ENCODE measurements around the gene DIP2B.
"Not testable (repeated sequence)": the region's sequence is repeated elsewhere in the genome, so short reads cannot be mapped to it uniquely, and the experiment has no call there.

The DIP2B gene

GRCh38 chr12:50554651-50555050, 49.9 kb downstream of the DIP2B start:
- no peaks in the 10 kb centered on the region for H3K36me3 ChIP-seq (ENCODE audit: insufficient read depth, low read length)
- H3K9ac ChIP-seq (ENCODE audit: low read depth, low read length) = no peak overlapping the region
- H3K27ac ChIP-seq (ENCODE audit: low read depth, low read length) = no peak overlapping the region
- no peaks in the 10 kb centered on the region for H3K27me3 ChIP-seq (ENCODE audit: insufficient read depth, low read length)
- H3K4me1 ChIP-seq (ENCODE audit: insufficient read depth, low read length) = no peaks in the 10 kb centered on the region; the same call in 1 of the 2 replicates
- H3K9me3 ChIP-seq (ENCODE audit: insufficient read depth, low read depth, low read length) = no peaks in the 10 kb centered on the region
- H3K4me3 ChIP-seq (ENCODE audit: low read length) = no peak overlapping the region
- 92% methylated on average over 13 of the region's 13 CpGs for WGBS

GRCh38 chr12:50555471-50555885, 50.7 kb downstream of the DIP2B start:
- Histone ChIP-seq H3K9me3 (ENCODE audit: insufficient read depth, low read depth, low read length) (no peaks in the 10 kb centered on the region), H3K27me3 (ENCODE audit: insufficient read depth, low read length) (no peaks in the 10 kb centered on the region), H3K4me1 (ENCODE audit: insufficient read depth, low read length) (no peaks in the 10 kb centered on the region), H3K27ac (ENCODE audit: low read depth, low read length) (no peak overlapping the region), H3K9ac (ENCODE audit: low read depth, low read length) (no peak overlapping the region), H3K36me3 (ENCODE audit: insufficient read depth, low read length) (no peaks in the 10 kb centered on the region), H3K4me3 (ENCODE audit: low read length) (no peak overlapping the region)
- WGBS = 85% methylated on average over 4 of the region's 4 CpGs

DNA sequence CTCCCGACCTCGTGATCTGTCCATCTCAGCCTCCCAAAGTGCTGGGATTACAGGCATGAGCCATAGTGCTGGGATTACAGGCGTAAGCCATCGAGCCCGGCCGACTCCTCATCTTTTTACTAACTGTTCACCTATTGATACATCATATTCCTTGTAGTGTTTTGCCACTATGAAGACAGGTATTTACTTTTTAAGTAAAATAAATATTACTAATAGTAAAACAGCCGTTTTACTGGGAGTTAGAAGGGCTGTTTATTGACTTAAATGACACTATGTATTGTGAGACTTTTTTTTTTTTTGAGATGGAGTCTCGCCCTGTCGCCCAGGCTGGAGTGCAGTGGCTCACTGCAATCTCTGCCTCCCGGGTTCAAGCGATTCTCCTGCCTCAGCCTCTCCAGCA, 51.5 kb downstream of the DIP2B start:
- no peaks in the 10 kb centered on the region for H3K27me3 ChIP-seq (ENCODE audit: insufficient read depth, low read length)
- no peaks in the 10 kb centered on the region for H3K36me3 ChIP-seq (ENCODE audit: insufficient read depth, low read length)
- no peak overlapping the region for H3K27ac ChIP-seq (ENCODE audit: low read depth, low read length)
- no peak overlapping the region for H3K4me3 ChIP-seq (ENCODE audit: low read length)
- no peak overlapping the region for H3K9ac ChIP-seq (ENCODE audit: low read depth, low read length)
- H3K4me1 ChIP-seq (ENCODE audit: insufficient read depth, low read length) = no peaks in the 10 kb centered on the region
- WGBS = 92% methylated on average over 11 of the region's 11 CpGs
- no peaks in the 10 kb centered on the region for H3K9me3 ChIP-seq (ENCODE audit: insufficient read depth, low read depth, low read length)

DNA sequence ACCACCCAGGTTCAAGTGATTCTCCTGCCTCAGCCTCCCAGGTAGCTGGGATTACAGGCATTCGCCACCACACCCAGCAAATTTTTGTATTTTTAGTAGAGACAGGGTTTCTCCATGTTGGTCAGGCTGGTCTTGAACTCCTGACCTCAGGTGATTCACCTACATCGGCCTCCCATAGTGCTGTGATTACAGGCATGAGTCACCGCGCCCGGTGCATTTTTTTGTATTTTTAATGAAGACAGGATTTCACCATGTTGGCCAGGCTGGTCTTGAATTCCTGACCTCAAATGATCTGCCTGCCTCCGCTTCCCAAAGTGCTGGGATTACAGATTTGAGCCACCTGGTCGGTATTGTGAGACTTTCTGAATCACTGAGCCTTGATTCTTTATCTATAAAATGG, 52.0 kb downstream of the DIP2B start:
- H3K9me3 ChIP-seq (ENCODE audit: insufficient read depth, low read depth, low read length); H3K9ac ChIP-seq (ENCODE audit: low read depth, low read length): not testable (repeated sequence)

DNA sequence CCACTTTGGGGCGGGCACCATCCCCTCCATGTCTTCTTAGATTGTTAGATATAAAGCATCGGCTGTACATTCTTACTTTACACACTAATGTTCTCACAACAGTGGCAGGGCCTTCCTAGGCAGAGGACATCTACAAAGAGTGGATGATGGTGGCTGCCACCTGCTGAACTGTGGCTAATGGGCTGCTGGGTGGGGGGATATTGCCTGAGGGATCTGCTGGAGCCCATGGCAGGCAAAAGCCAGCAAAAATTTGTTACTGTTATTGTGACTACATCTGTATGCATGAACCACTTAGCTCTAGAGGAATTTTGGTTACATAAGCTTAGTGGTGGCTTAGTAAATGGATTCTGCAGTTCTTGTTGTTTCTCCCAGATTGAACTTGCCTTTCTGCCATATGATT, 52.6 kb downstream of the DIP2B start:
- no peaks in the 10 kb centered on the region for H3K27me3 ChIP-seq (ENCODE audit: insufficient read depth, low read length)
- no peaks in the 10 kb centered on the region for H3K9me3 ChIP-seq (ENCODE audit: insufficient read depth, low read depth, low read length)
- H3K4me3 ChIP-seq (ENCODE audit: low read length) = no peak overlapping the region
- H3K9ac ChIP-seq (ENCODE audit: low read depth, low read length) = no peak overlapping the region
- H3K36me3 ChIP-seq (ENCODE audit: insufficient read depth, low read length) = no peaks in the 10 kb centered on the region
- 100% methylated on average over 2 of the region's 2 CpGs for WGBS
- no peak overlapping the region for H3K27ac ChIP-seq (ENCODE audit: low read depth, low read length)
- no peaks in the 10 kb centered on the region for H3K4me1 ChIP-seq (ENCODE audit: insufficient read depth, low read length)

More for the DNA sequence above, 52.0 kb downstream of the DIP2B start:
- H3K4me1 ChIP-seq (ENCODE audit: insufficient read depth, low read length); H3K27me3 ChIP-seq (ENCODE audit: insufficient read depth, low read length); H3K36me3 ChIP-seq (ENCODE audit: insufficient read depth, low read length); H3K4me3 ChIP-seq (ENCODE audit: low read length); H3K27ac ChIP-seq (ENCODE audit: low read depth, low read length): not testable (repeated sequence)
- WGBS = 93% methylated on average over 7 of the region's 7 CpGs

GRCh38 chr12:50558970-50559369, 54.2 kb downstream of the DIP2B start:
- Histone ChIP-seq H3K36me3 (ENCODE audit: insufficient read depth, low read length) (no peaks in the 10 kb centered on the region), H3K4me3 (ENCODE audit: low read length) (no peak overlapping the region), H3K9ac (ENCODE audit: low read depth, low read length) (no peak overlapping the region), H3K27me3 (ENCODE audit: insufficient read depth, low read length) (no peaks in the 10 kb centered on the region), H3K9me3 (ENCODE audit: insufficient read depth, low read depth, low read length) (no peaks in the 10 kb centered on the region), H3K27ac (ENCODE audit: low read depth, low read length) (no peak overlapping the region), H3K4me1 (ENCODE audit: insufficient read depth, low read length) (no peaks in the 10 kb centered on the region)
- no CpG with 5 or more reads among the region's 1 CpG for WGBS

GRCh38 chr12:50562520-50563433, 58.0 kb downstream of the DIP2B start:
- Histone ChIP-seq H3K27me3 (ENCODE audit: insufficient read depth, low read length) (no peaks in the 10 kb centered on the region), H3K36me3 (ENCODE audit: insufficient read depth, low read length) (no peaks in the 10 kb centered on the region), H3K9ac (ENCODE audit: low read depth, low read length) (no peak overlapping the region), H3K27ac (ENCODE audit: low read depth, low read length) (no peak overlapping the region), H3K4me1 (ENCODE audit: insufficient read depth, low read length) (peaks cover 1% of the 10 kb centered on the region), H3K4me3 (ENCODE audit: low read length) (no peak overlapping the region), H3K9me3 (ENCODE audit: insufficient read depth, low read depth, low read length) (no peaks in the 10 kb centered on the region)
- 95% methylated on average over 7 of the region's 7 CpGs for WGBS

DNA sequence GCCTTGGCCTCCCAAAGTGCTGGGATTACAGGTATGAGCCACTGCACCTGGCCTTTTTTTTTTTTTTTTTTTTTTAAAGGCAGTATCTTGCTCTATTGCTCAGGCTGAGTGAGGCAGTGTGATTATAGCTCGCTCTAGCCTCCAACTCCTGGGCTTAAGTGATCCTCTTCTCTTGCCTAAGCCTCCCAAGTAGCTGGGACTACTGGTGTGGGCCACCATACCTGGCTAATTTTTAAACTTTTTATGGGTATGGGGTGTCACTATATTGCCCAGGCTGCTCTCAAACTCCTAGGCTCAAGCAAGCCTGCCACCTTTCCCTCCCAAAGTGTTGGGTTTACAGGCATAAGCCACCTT, 58.6 kb downstream of the DIP2B start:
- Histone ChIP-seq H3K4me3 (ENCODE audit: low read length) (no peak overlapping the region), H3K9me3 (ENCODE audit: insufficient read depth, low read depth, low read length) (no peaks in the 10 kb centered on the region), H3K36me3 (ENCODE audit: insufficient read depth, low read length) (no peaks in the 10 kb centered on the region), H3K27me3 (ENCODE audit: insufficient read depth, low read length) (no peaks in the 10 kb centered on the region), H3K9ac (ENCODE audit: low read depth, low read length) (no peak overlapping the region), H3K4me1 (ENCODE audit: insufficient read depth, low read length) (peaks cover 8% of the 10 kb centered on the region), H3K27ac (ENCODE audit: low read depth, low read length) (no peak overlapping the region)
- WGBS = 100% methylated on average over 1 of the region's 1 CpG

- WGBS = 92% methylated on average over 3 of the region's 4 CpGs
- Histone ChIP-seq H3K36me3 (ENCODE audit: insufficient read depth, low read length) (no peaks in the 10 kb centered on the region), H3K4me1 (ENCODE audit: insufficient read depth, low read length) (peaks cover 17% of the 10 kb centered on the region), H3K9ac (ENCODE audit: low read depth, low read length) (no peak overlapping the region), H3K27me3 (ENCODE audit: insufficient read depth, low read length) (no peaks in the 10 kb centered on the region), H3K9me3 (ENCODE audit: insufficient read depth, low read depth, low read length) (no peaks in the 10 kb centered on the region), H3K27ac (ENCODE audit: low read depth, low read length) (no peak overlapping the region), H3K4me3 (ENCODE audit: low read length) (no peak overlapping the region)
These were observed 59.6 kb downstream of the DIP2B start for GRCh38 chr12:50564237-50564947.

GRCh38 chr12:50564948-50565297, 60.1 kb downstream of the DIP2B start:
- H3K27ac ChIP-seq (ENCODE audit: low read depth, low read length) = no peak overlapping the region
- H3K9me3 ChIP-seq (ENCODE audit: insufficient read depth, low read depth, low read length) = no peaks in the 10 kb centered on the region
- H3K27me3 ChIP-seq (ENCODE audit: insufficient read depth, low read length) = no peaks in the 10 kb centered on the region
- H3K4me3 ChIP-seq (ENCODE audit: low read length) = no peak overlapping the region
- H3K36me3 ChIP-seq (ENCODE audit: insufficient read depth, low read length) = no peaks in the 10 kb centered on the region
- H3K4me1 ChIP-seq (ENCODE audit: insufficient read depth, low read length) = peaks cover 22% of the 10 kb centered on the region
- WGBS = 88% methylated on average over 3 of the region's 3 CpGs
- no peak overlapping the region for H3K9ac ChIP-seq (ENCODE audit: low read depth, low read length)

GRCh38 chr12:50566066-50566465, 61.3 kb downstream of the DIP2B start:
- Histone ChIP-seq H3K4me3 (ENCODE audit: low read length) (no peak overlapping the region), H3K4me1 (ENCODE audit: insufficient read depth, low read length) (peaks cover 25% of the 10 kb centered on the region), H3K9ac (ENCODE audit: low read depth, low read length) (no peak overlapping the region), H3K27me3 (ENCODE audit: insufficient read depth, low read length) (no peaks in the 10 kb centered on the region), H3K27ac (ENCODE audit: low read depth, low read length) (no peak overlapping the region), H3K36me3 (ENCODE audit: insufficient read depth, low read length) (no peaks in the 10 kb centered on the region), H3K9me3 (ENCODE audit: insufficient read depth, low read depth, low read length) (no peaks in the 10 kb centered on the region)
- WGBS = no CpG with 5 or more reads among the region's 1 CpG
